Kidney epithelial cell (primary cell): ENCODE data around the gene IQCE. TPM values are rescaled to one million over a fixed set of nuclear protein-coding genes. Genes with fewer than 3 reads are reported as not detected.

Experiments
- DNase-seq: peaks from one replicate; pipeline ENCODE4 v3.0.0-alpha.2; 2010; ENCODE audit warnings: low read depth
- H3K27me3 ChIP-seq: 2 replicates; pipeline ENCODE4 v1.6.0; 2011; ENCODE audit warnings: low read length; ENCODE audit not compliant: control insufficient read depth, insufficient read depth
- H3K36me3 ChIP-seq: 2 replicates; pipeline ENCODE4 v1.5.1; 2011; ENCODE audit warnings: low read length; ENCODE audit not compliant: control insufficient read depth, insufficient read depth
- H3K4me3 ChIP-seq: 2 replicates; pipeline ENCODE4 v1.5.1; 2011; ENCODE audit warnings: low read depth, mild to moderate bottlenecking, control low read depth, low read length
- CTCF ChIP-seq: IDR thresholded peaks from 2 replicates; pipeline ENCODE4 v1.5.1; 2011; ENCODE audit warnings: mild to moderate bottlenecking, moderate library complexity, low read length, control low read depth, inconsistent platforms; ENCODE audit not compliant: insufficient read depth, poor library complexity, severe bottlenecking
- total RNA-seq: library from RNA; depleted of rRNA; stranded (reverse); fragments of >200 nt; gene quantifications from 2 replicates; pipeline ENCODE4 v1.2.3, GENCODE V29; 2015

Gene IQCE
- total RNA-seq, 1 donor from 2014 or later = 18.0 TPM

- no peaks in the 10 kb centered on the region for H3K36me3 ChIP-seq
- TF ChIP-seq CTCF = no peak
- DNase-seq = no peak
- peak overlapping the region; percentile 71 for H3K4me3 ChIP-seq
- H3K27me3 ChIP-seq = no peaks in the 10 kb centered on the region
These were observed 35.3 kb upstream of the IQCE start for GRCh38 chr7:2523461-2523936.

- Histone ChIP-seq H3K4me3 (peak overlapping the region; percentile 71), H3K36me3 (no peaks in the 10 kb centered on the region), H3K27me3 (no peaks in the 10 kb centered on the region)
- TF ChIP-seq CTCF = no peak
- no peak for DNase-seq
These were observed 34.6 kb upstream of the IQCE start for GRCh38 chr7:2523941-2524807.

- Histone ChIP-seq H3K36me3 (no peaks in the 10 kb centered on the region), H3K4me3 (no peak overlapping the region), H3K27me3 (no peaks in the 10 kb centered on the region)
- TF ChIP-seq CTCF = no peak
- DNase-seq = no peak
These were observed 33.7 kb upstream of the IQCE start for GRCh38 chr7:2524808-2525657.

- no peak for DNase-seq
- Histone ChIP-seq H3K4me3 (no peak overlapping the region), H3K36me3 (no peaks in the 10 kb centered on the region), H3K27me3 (no peaks in the 10 kb centered on the region)
- TF ChIP-seq CTCF = no peak
These were observed 32.8 kb upstream of the IQCE start for GRCh38 chr7:2525658-2526630.
